DOHH2 (cell line): ENCODE data around the gene TIAM2.

ENCODE experiments used
- H3F3A ChIP-seq: fragments of 200-600 bp; sonication (generic), shearing (Covaris generic); 2 replicates; pipeline ENCODE4 v1.6.0; 2016; ENCODE audit warnings: antibody characterized with exemption, mild to moderate bottlenecking; ENCODE audit not compliant: control insufficient read depth, insufficient read depth
- H3K27ac ChIP-seq: fragments of 200-600 bp; sonication (generic); 2 replicates; pipeline ENCODE4 v1.5.1; 2014; ENCODE audit warnings: low read depth, mild to moderate bottlenecking, low read length, moderate library complexity
- H3K27me3 ChIP-seq: fragments of 200-600 bp; sonication (generic); 2 replicates; pipeline ENCODE4 v1.6.1; 2014; ENCODE audit warnings: mild to moderate bottlenecking, low read length, mixed read lengths; ENCODE audit not compliant: control insufficient read depth
- H3K36me3 ChIP-seq: fragments of 200-600 bp; sonication (generic); 2 replicates; pipeline ENCODE4 v1.6.1; 2014; ENCODE audit warnings: mild to moderate bottlenecking, low read length, moderate library complexity, mixed read lengths; ENCODE audit not compliant: control insufficient read depth
- H3K4me1 ChIP-seq: fragments of 200-600 bp; sonication (generic); 2 replicates; pipeline ENCODE4 v1.6.1; 2014; ENCODE audit warnings: mild to moderate bottlenecking, low read length, mixed read lengths; ENCODE audit not compliant: control insufficient read depth
- H3K4me2 ChIP-seq: fragments of 200-600 bp; sonication (generic); 2 replicates; pipeline ENCODE4 v1.6.0; 2014; ENCODE audit warnings: mild to moderate bottlenecking, low read length, moderate library complexity
- H3K4me3 ChIP-seq: fragments of 200-600 bp; sonication (generic); 2 replicates; pipeline ENCODE4 v1.5.1; 2014; ENCODE audit warnings: mild to moderate bottlenecking, low read length, mixed read lengths
- H3K79me2 ChIP-seq: fragments of 200-600 bp; sonication (generic); 2 replicates; pipeline ENCODE4 v1.6.1; 2014; ENCODE audit warnings: mild to moderate bottlenecking, low read length, mixed read lengths; ENCODE audit not compliant: control insufficient read depth
- H3K9me2 ChIP-seq: fragments of 200-600 bp; sonication (generic); replicated peaks from 2 replicates; pipeline ENCODE4 v1.6.1; 2014; ENCODE audit warnings: mild to moderate bottlenecking, low read length, mixed read lengths; ENCODE audit not compliant: control insufficient read depth
- H3K9me3 ChIP-seq: fragments of 200-600 bp; sonication (generic); 2 replicates; pipeline ENCODE4 v1.6.1; 2014; ENCODE audit warnings: antibody characterized with exemption, low read length, mixed read lengths; ENCODE audit not compliant: control insufficient read depth, insufficient read depth
- H4K20me1 ChIP-seq: fragments of 200-600 bp; sonication (generic); 2 replicates; pipeline ENCODE4 v1.6.0; 2014; ENCODE audit warnings: low read depth, mild to moderate bottlenecking, antibody characterized with exemption, low read length, moderate library complexity; ENCODE audit not compliant: control insufficient read depth, insufficient read depth
- CTCF ChIP-seq: fragments of 200-600 bp; sonication (generic); IDR thresholded peaks from one replicate; pipeline ENCODE4 v1.5.1; 2014; ENCODE audit warnings: antibody characterized with exemption, mild to moderate bottlenecking, low read depth, low read length; ENCODE audit not compliant: poor library complexity, severe bottlenecking
- EZH2phosphoT487 ChIP-seq: fragments of 200-600 bp; sonication (generic); IDR thresholded peaks from 2 replicates; pipeline ENCODE4 v1.6.1; 2017; ENCODE audit warnings: borderline replicate concordance, mild to moderate bottlenecking, antibody characterized with exemption, low read length, moderate library complexity, mixed read lengths

The TIAM2 gene

GRCh38 chr6:155245193-155245592 is 250.1 kb downstream of the TIAM2 start:
- no peaks in the 10 kb centered on the region for H3K9me3 ChIP-seq
- no peaks in the 10 kb centered on the region for H3K9me2 ChIP-seq
- H3K4me3 ChIP-seq: no peak overlapping the region
- no peaks in the 10 kb centered on the region for H3F3A ChIP-seq
- no peak for TF ChIP-seq EZH2phosphoT487
- no peak for TF ChIP-seq CTCF
- H3K79me2 ChIP-seq: no peaks in the 10 kb centered on the region
- no peaks in the 10 kb centered on the region for H3K4me1 ChIP-seq
- H3K27me3 ChIP-seq: no peaks in the 10 kb centered on the region
- H3K4me2 ChIP-seq: no peak overlapping the region
- H3K36me3 ChIP-seq: peaks cover 12% of the 10 kb centered on the region
- no peaks in the 10 kb centered on the region for H4K20me1 ChIP-seq
- H3K27ac ChIP-seq: no peak overlapping the region

GRCh38 chr6:155245831-155246230 is 250.7 kb downstream of the TIAM2 start:
- H3F3A ChIP-seq: no peaks in the 10 kb centered on the region
- no peaks in the 10 kb centered on the region for H4K20me1 ChIP-seq
- TF ChIP-seq EZH2phosphoT487: no peak
- TF ChIP-seq CTCF: no peak
- H3K4me1 ChIP-seq: no peaks in the 10 kb centered on the region
- no peak overlapping the region for H3K4me2 ChIP-seq
- no peaks in the 10 kb centered on the region for H3K27me3 ChIP-seq
- H3K9me3 ChIP-seq: no peaks in the 10 kb centered on the region
- H3K4me3 ChIP-seq: no peak overlapping the region
- no peak overlapping the region for H3K27ac ChIP-seq
- no peaks in the 10 kb centered on the region for H3K9me2 ChIP-seq
- peaks cover 18% of the 10 kb centered on the region for H3K36me3 ChIP-seq
- no peaks in the 10 kb centered on the region for H3K79me2 ChIP-seq

DNA sequence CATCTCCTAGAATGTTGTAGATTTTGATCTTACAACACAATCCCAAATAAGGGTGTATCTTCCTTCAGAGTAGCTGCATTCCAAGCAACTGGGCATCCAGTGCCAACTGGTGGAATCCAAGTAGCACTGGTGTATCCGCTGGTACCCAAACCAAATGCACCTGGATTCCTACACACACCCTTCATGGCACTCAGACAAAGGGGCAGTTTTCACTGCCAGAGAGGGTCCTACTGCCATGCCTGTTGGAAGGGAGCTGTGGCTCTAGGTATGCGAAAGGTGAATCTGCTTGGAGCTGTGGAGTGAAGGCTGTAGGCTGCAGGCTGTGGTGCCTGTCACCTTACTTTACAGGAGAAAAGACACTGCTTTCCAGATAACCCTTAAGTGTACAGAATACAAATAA is 251.7 kb downstream of the TIAM2 start:
- H4K20me1 ChIP-seq: no peaks in the 10 kb centered on the region
- H3K4me2 ChIP-seq: no peak overlapping the region
- no peaks in the 10 kb centered on the region for H3K9me3 ChIP-seq
- no peaks in the 10 kb centered on the region for H3F3A ChIP-seq
- H3K27ac ChIP-seq: no peak overlapping the region
- no peaks in the 10 kb centered on the region for H3K79me2 ChIP-seq
- H3K36me3 ChIP-seq: peaks cover 24% of the 10 kb centered on the region
- no peaks in the 10 kb centered on the region for H3K4me1 ChIP-seq
- H3K9me2 ChIP-seq: no peaks in the 10 kb centered on the region
- TF ChIP-seq CTCF (no peak), EZH2phosphoT487 (no peak)
- H3K4me3 ChIP-seq: no peak overlapping the region
- no peaks in the 10 kb centered on the region for H3K27me3 ChIP-seq

DNA sequence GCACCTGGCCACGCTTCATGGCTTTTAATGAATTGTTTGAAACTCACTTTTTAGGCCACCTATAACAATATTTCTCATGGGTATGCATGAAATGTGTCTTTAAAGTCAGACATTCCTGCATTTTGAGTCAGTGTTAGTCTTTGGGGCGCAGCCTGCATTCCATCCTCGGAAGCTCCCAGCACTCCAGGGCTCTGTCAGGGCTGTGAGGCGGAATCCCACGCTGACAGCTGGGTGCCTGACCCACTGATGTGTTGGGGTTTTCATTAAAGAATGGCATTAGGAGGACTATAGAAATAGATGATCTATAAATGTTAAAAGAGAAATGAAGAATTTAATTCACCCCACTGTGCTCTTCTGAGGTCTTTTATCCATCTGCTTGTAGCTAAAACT is 252.5 kb downstream of the TIAM2 start:
- Histone ChIP-seq H3K4me3 (no peak overlapping the region), H3K4me1 (no peaks in the 10 kb centered on the region), H3K27me3 (no peaks in the 10 kb centered on the region), H3K9me3 (no peaks in the 10 kb centered on the region), H3K4me2 (no peak overlapping the region), H3K27ac (no peak overlapping the region), H4K20me1 (no peaks in the 10 kb centered on the region), H3K9me2 (no peaks in the 10 kb centered on the region), H3K79me2 (no peaks in the 10 kb centered on the region), H3F3A (no peaks in the 10 kb centered on the region), H3K36me3 (peaks cover 32% of the 10 kb centered on the region)
- TF ChIP-seq EZH2phosphoT487: no peak
- no peak for TF ChIP-seq CTCF
